SIG-M5 treated with dmso at 0.1 percent for 504 hours (cell line): Measurements from ENCODE around the gene UGDH.
"Not testable (repeated sequence)": the region's sequence is repeated elsewhere in the genome, so short reads cannot be mapped to it uniquely, and the experiment has no call there.

Experiments
- DNase-seq: peaks from one replicate; lab custom pipeline; 2025; ENCODE audit not compliant: unreplicated experiment; lab: John Stamatoyannopoulos, UW

The UGDH gene

DNA sequence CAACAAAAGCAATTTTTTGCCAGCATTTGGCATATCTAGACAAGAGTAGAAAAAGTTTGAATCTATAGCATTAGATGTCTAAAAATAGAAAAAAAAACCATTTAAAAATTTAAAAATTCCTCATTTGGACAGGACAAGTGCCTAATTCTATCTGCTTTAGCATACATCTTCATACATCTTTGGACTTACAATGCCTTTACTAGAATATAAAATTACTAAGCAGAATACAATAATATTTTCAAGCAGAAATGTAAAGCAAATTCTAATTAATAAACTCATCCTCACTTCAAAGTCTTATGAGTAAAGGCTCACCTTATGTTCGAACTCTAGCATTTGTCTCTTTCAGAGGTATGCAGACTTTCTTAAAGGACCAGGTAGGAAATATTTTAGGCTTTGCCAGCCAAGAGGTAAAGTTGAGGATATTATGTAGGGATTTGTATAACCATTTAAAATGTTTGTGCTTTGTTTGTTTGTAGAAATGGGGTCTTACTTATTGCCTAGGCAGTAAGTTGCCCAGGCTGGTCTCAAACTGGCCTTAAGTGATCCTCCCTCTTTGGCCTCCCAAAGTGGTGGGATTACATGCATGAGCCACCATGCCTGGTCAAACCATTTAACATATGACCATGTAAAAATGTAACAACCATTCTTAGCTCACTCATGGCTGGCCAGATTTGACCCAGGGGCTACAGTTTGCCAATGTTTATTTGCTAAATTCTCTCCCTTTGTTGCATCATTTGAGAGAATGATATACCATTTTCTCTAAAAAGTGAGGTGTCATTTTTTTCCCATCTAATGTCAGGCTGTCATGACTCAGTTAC lies 29.1 kb downstream of the UGDH start:
- no peak for DNase-seq

DNA sequence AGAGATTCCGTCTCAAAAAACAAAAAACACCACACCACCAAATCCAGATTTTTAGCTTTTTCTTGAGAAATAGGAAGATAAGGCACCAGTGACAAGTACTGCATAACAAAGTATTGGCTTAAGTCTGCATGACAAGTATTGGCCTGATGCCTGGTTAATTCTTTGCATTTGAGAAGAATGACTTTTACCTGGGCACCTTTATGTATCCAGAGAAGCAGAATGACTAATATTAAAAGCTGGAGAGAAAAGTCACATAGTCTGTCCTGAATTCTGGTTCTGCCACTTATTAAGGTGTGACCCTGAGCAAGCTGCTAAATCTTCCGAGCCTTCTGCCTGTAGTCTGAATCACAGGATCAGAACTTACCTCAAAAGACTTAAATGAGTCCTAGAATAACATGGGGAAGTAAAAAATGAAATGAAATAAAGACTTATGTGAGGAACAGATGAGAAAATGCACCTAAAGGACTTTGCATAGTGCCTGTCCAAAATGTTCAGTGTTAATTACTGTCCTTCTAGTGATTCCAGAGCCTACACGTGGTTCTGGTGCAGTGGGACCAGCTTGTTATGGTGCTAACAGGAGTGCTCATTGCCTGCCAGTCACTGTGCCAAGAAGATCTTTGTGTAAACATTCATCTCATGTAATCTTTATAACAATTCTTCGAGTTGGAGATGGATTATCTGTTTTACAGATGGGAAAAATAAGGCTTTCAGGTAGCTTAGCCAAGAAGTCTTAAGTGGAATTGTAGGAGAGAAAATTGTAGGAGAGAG lies 31.6 kb downstream of the UGDH start:
- peak; percentile 16 for DNase-seq

DNA sequence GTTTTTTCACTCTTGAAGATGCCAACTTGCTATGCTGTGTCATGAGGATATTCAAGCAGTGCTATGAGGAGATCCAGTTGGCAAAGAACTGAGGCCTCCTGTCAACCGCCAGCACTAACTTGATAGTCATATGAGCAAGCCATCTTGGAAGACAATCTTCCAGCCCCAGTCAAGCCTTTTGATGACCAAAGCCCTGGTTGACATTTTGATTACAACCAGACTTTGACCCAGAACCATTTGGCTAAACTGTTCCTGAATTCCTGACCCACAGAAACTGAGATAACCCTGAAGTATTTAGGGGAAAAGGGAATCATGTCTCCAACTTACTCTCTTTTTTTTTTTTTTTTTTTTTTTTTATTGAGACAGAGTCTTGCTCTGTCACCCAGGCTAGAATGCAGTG lies 32.9 kb downstream of the UGDH start:
- no peak for DNase-seq

DNA sequence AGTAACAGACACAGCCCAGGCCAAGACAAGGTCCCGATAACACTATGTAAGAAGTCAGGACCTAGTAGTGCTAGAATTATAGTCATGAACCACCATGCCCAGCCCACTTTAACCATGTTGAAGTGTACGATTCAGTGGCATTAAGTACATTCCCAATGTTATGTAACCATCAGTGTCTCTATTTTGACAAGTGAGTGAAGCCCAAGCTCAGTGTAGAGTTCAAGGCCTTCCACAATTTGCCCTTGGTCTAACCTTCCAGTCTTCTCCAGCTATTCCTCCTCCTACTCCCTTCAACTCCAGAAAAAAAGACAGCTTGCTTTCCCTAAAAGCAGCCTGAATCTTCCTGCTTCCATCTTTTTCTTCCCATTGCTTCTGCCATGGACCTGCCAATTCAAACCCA lies 36.9 kb downstream of the UGDH start:
- no peak for DNase-seq

DNA sequence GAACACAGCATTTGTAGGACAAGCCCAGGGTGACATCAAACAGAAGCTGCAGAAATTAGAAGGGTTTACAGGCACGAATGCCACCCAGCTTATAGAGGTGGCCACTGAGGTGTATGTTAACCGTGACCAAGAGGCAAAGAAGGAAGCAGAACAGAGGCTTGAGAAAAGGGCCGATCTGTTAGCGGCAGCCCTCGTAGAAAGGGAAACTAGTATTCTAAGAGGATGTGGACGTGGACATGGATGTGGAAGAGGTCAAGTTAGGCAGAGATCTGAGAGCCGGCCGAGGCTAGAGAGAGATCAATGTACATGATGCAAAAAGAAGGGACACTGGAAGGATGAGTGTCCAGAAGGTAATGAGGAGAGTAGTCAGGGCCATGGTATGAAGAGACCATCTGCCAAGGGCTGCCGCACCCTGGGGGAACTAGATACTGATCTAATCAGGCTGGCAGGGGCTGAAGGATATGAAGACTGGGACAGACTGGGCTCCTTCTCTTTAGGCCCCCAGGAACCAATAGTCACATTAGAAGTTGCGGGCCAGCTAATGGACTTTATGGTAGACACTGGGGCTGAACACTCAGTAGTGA lies 40.9 kb downstream of the UGDH start:
- DNase-seq = no peak

DNA sequence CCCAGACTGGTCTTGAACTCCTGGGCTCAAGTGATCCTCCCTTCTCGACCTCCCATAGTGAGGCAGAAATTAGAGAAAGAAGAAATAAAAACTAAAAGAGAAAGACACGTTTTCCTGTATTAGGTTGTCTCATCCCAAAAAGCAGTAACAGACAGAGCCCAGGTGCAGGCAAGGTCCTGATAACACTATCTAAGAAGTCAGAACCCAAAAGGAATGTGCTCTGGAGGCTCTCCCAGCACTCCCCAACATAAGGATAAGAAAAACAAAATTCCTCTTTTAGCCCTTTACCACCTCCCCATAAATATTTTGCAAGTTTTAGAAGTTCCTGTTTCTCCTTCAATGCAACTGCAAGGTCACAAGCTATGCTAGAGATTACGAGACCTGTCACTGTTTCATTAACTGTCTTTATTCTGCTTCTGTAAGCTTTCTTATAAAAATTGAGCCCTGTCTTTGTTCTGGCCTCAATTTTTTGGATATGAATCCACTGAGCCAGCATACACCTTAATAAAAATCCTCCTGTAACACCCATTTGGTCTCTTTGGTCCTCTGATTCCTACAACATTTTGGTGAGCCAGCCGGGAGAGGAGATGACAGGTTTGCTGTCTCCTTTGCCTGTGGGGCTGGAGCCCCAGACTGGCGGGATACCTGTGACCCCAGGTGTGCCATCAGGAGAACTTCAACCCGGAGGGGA lies 42.5 kb downstream of the UGDH start:
- peak; percentile 66 for DNase-seq

DNA sequence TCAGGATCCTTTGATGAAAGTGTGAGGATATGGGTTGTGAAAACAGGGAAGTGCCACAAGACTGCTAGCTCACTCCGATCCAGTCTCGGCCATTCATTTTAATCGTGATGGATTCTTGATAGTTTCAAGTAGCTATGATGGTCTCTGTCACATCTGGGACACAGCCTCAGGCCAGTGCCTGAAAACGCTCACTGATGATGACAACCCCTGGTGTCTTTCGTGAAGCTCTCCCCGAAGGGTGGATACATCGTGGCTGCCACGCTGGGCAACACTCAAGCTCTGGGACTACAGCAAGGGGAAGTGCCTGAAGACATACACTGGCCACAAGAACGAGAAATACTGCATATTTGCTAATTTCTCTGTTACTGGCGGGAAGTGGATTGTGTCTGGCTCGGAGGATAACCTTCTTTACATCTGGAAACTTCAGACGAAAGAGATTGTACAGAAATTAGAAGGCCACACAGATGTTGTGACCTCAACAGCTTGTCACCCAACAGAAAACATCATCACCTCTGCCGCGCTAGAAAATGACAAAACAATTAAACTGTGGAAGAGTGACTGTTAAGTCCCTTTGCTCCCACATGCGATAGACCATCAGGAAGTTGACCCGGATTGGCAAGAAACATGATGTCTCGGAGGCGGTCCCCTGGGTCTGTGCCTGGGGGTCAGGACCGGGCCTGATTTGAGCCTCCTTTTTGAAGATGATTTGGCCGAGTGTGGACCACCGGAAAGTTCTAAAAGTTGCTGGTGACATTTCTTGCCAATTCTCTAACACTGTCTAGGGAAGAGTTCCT lies 46.1 kb downstream of the UGDH start:
- peak; percentile 15 for DNase-seq

DNA sequence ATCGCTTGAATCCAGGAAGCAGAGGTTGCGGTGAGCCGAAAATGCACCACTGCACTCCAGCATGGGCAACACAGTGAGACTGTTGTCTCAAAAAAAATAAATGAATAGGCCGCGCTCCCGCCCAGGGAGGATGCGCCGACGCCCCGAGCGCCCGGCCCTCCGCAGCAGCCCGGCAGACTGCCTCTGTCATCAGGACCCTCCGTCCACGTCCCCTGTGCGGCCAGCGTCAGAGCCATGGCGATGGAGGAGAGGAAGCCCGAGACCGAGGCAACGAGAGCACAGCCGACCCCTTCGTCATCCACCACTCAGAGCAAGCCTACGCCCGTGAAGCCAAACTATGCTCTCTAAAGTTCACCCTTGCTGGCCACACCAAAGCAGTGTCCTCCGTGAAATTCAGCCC lies 47.0 kb downstream of the UGDH start:
- DNase-seq = no peak

DNA sequence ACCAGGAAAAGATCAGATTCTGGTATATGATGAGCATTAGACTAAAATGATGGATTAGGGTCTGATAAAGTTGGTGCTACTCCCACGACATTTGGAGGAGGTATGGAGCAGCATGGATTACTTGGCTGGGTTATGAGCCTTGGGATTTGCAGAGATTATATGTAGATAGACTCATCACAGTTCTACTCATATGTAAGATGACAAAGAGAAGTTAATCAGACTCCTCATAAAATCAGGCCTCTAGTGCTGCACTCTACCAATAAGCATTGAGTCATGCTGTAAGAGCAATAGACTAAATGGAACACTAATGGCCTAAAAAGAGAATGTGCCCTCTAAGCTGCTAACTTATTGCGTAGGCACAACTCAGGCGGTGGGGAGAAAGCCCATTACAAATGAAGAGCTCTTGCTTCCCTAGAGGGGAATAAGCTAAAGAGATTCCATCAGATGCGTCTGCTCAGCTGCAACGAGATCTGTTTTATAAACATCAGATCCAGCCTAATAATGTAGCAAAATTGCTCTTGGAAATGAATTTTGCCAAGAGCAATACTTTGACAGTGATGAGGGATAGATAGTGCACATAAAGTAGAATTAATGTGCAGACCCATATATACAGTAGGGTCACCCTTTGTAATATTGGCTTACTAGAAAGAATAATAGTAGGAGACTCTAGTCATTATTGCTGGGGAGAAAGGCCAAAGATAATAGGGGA lies 50.9 kb downstream of the UGDH start:
- no peak for DNase-seq

DNA sequence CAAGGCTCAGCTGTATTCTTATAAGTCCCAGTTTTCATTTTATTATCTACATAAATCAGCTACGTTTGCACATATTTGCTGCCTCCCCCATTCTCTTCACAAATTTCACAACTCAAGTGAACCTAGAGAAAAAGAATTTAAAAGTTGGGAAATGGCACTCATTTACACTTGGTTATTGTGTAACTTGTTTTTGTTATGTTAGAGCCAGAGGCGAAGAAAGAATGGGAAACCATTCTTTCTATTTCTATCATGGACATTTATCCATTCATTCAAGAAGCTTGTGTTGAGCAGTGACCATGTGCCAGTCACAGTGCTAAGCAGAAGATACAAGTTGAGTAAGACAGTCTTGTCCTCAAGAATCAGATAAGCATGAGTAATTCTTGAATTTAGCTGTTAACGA lies 54.8 kb downstream of the UGDH start:
- no peak for DNase-seq

DNA sequence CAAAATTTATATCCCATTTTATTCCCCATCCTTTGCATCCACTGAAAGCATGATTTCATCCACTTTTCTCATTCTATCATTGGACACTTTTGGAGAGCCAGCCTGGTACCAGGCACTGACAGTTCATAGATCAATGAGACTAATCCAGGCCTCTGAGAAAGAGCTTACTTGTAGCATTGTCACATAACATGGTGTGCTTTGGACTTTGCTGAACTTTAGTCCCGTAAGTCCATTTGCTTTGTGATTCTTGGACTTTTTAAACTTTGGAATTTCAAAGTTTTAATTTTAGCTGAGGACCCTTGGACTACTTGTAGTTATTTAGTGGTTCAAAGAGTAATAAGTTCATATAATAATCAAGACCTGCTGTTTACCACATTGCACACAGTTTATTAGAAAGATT lies 56.8 kb downstream of the UGDH start:
- DNase-seq = no peak

DNA sequence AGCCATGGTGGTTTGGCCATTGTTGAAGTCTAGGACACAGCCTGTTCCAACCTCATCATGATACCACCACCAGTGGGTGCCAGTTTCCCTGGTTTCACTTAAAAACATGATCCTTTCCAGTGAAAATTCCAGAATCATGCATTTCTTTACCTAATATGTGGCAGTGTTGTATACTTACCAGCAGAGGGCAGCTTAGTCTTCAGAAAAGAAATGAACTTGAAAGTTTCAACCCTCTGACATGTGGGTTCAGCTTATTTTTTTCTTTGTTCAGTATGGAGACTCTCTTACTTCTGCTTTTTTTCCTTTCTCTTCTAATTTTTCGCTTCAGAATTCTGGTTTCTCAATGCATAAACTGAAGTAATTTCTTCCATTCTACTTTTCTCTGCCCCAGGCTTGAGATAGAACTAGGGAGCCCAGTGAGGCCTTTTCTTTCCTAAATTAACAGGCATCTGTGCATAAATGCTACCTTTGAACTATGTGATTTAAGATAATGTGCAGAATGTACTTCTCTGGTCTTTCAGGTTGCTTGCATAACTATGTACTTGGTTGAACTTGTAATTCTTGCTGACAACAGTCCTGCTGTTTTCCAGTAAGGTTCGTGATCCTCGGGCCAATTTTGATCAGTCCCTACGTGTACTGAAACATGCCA lies 57.7 kb downstream of the UGDH start:
- DNase-seq = peak; percentile 93

DNA sequence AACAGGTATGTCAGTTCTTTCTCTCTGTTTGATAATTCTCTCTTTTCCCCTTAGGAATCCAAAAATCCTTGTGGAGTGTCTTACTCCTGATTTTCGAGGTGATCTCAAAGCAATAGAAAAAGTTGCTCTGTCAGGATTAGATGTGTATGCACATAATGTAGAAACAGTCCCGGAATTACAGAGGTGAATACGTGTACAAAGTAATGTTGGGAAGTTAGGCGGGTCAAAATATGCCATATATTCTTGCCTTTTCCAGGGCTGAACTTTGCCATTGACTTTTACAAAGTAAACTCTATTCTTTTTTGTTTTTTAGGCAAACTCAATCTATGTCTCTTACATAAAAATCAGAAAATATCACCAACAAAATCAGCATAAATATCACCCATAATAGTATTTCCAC lies 59.8 kb downstream of the UGDH start:
- no peak for DNase-seq

DNA sequence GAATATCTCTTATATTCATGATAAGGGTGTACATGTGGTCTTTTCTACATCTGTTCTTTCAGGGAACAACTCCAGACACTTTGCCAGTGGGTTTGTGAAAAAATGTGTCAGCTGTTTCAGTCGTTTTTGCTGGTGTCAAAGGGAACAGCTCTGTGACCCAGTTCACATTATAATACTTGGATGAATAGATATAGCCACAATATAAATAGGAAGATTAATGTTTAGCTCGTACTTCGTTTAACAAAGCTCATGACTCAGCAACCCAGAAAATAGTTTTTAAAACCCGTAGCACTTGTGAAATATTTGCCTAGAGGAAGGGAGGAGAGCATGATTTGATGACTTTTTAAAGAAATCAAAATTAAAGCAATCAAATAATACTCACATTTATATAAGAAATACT lies 60.5 kb downstream of the UGDH start:
- no peak for DNase-seq

DNA sequence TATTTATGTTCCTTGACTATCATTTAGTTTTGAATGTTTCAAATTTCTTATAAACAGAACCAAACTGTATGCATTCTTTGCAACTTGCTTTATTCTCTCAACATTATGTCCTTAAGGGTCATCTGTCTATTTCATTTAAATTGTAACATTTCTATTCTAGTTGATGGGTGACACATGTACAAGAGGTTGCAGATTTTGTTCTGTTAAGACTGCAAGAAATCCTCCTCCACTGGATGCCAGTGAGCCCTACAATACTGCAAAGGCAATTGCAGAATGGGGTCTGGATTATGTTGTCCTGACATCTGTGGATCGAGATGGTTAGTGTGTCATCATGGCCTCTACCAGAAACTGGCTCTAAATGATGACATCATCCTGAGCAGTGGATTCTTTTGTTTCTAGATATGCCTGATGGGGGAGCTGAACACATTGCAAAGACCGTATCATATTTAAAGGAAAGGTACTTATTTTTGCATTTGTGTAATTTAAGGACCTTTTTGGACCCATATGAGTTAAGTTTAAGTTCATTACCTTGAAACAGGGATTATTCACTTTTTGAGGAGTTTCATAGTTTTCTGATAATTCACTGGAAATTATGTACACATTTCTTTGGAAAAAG lies 62.2 kb downstream of the UGDH start:
- peak; percentile 65 for DNase-seq

DNA sequence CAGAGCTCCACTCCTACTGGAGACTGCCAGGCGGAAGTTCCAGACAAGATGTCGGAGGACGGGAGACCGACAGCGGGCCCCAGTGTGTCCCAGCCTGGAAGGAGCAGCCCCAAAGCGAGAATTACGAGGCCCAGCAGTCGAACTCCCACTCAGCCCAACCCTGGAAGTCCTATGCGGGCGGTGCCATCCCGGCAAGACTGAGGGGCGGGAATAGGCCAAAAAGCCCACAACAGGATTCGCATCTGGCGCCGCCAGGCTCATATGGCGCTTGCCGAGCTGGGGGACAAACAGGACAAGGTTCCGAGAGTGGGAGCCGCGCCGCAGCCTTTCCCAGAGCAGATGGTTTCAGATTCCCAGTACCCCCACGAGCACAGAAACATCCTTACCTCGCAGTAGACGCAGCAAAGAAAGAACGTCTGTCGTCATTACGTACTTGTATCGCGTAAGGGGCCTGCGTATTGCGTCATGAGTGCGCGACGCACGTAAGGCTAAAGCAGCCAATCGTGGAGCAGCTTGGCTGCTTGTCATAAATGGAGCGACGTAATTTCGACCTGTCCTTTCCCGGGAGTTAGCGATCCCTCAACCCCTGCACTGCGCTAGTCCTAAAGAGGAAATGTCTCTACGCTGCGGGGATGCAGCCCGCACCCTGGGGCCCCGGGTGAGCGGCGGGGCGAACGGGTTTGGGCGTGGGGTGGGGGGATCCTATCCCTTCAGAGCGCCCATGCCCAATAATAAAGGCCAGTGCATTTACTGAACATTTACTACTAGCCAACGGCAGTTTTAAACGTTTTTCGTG lies 68.5 kb downstream of the UGDH start, which contains the start of the genes LIAS and RPL9:
LIAS (plus strand) TSS at position 552 of the 796 bp plus-strand sequence; CDS start at position 614, 62 bp downstream.
RPL9 (minus strand) TSS at position 418 of the 796 bp plus-strand sequence. CDS start 483 bp downstream, outside the sequence.
- DNase-seq = peak; percentile 97

DNA sequence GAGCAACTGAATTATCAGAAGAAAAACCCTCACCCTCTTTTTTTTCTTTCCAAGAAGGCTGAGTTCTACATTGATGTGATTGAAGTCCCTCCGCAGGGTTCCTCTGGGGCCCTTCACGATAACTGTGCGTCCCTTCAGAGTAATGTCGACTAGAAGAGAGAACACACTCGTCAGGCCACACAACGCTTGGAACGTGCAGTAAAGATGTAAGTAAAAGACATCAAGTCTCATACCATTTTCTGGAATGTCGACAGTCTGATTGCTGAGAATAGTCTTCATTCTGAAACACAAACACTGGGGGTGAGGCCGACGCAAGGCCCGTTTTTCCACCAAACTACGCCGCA lies 69.1 kb downstream of the UGDH start:
- DNase-seq = not testable (repeated sequence)
